ENCODE measurements around the gene DUSP7. TPM values are rescaled to one million over a fixed set of nuclear protein-coding genes. Genes with fewer than 3 reads are reported as not detected.

The DUSP7 gene
- polyA plus RNA-seq, 3 donors: 2.8 to 36.8 (median 3.9) TPM

GRCh38 chr3:52086976-52087663 is 30.7 kb upstream of the DUSP7 start:
- DNase-seq: peak in 2 of 3 donors; percentile 54 to 62
- Histone ChIP-seq H3K4me3 (replicated peaks in 1 of 3; ENCODE audit: low read depth in 2 of 3, low read length in 3 of 3) (peak overlapping the region in 1 of 3 experiments; percentile 12), H3K27ac (ENCODE audit: low read depth in 1 of 2, low read length in 2 of 2) (peak overlapping the region; percentile 84 to 86), H3K9ac (ENCODE audit: insufficient read depth, low read length, poor library complexity, severe bottlenecking) (peak overlapping the region; percentile 24), H3K36me3 (replicated peaks in 1 of 2; ENCODE audit: control insufficient read depth in 1 of 2, insufficient read depth in 2 of 2, low read length in 2 of 2) (no peaks in the 10 kb centered on the region), H3K9me3 (replicated peaks in 1 of 2; ENCODE audit: control insufficient read depth in 1 of 2, insufficient read depth in 1 of 2, low read length in 2 of 2) (no peaks in the 10 kb centered on the region), H4K20me1 (ENCODE audit: insufficient read depth, low read length) (no peaks in the 10 kb centered on the region), H2AFZ (ENCODE audit: insufficient read depth, low read depth, low read length, poor library complexity, severe bottlenecking) (peak overlapping the region; percentile 64), H3K4me1 (ENCODE audit: control insufficient read depth in 1 of 2, insufficient read depth in 2 of 2, low read length in 2 of 2) (peaks cover 42 to 50% of the 10 kb centered on the region in 2 donors), H3K79me2 (ENCODE audit: insufficient read depth, low read length) (no peaks in the 10 kb centered on the region), H3K4me2 (replicated peaks; ENCODE audit: extremely low read depth, low read length, poor library complexity, severe bottlenecking) (no peak overlapping the region), H3K27me3 (ENCODE audit: control insufficient read depth in 2 of 2, insufficient read depth in 2 of 2, low read length in 2 of 2) (no peaks in the 10 kb centered on the region)
- peak overlapping the region in 1 of 2 donors; percentile 66 for H3K4me3 Mint-ChIP-seq
- 100% methylated on average over 1 of the region's 8 CpGs for WGBS (ENCODE audit: insufficient coverage)
- H3K9me3 Mint-ChIP-seq: no peaks in the 10 kb centered on the region
- TF ChIP-seq, protein P1, sequence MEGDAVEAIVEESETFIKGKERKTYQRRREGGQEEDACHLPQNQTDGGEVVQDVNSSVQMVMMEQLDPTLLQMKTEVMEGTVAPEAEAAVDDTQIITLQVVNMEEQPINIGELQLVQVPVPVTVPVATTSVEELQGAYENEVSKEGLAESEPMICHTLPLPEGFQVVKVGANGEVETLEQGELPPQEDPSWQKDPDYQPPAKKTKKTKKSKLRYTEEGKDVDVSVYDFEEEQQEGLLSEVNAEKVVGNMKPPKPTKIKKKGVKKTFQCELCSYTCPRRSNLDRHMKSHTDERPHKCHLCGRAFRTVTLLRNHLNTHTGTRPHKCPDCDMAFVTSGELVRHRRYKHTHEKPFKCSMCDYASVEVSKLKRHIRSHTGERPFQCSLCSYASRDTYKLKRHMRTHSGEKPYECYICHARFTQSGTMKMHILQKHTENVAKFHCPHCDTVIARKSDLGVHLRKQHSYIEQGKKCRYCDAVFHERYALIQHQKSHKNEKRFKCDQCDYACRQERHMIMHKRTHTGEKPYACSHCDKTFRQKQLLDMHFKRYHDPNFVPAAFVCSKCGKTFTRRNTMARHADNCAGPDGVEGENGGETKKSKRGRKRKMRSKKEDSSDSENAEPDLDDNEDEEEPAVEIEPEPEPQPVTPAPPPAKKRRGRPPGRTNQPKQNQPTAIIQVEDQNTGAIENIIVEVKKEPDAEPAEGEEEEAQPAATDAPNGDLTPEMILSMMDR (IDR thresholded peaks at IDR 0.05): no peak
- peaks cover 48% of the 10 kb centered on the region for H3K4me1 Mint-ChIP-seq
- H3K36me3 Mint-ChIP-seq: peaks cover 12 to 24% of the 10 kb centered on the region in 2 donors
- intact Hi-C loops (cut with micrococcal nuclease): no loop called here
- H3K27ac Mint-ChIP-seq: peak overlapping the region; percentile 78 to 95 (median 91)
- H3K27me3 Mint-ChIP-seq (ENCODE audit: low read depth in 3 of 3): no peaks in the 10 kb centered on the region

GRCh38 chr3:52086461-52086860 is 30.1 kb upstream of the DUSP7 start:
- 88% methylated on average over 5 of the region's 6 CpGs for WGBS (ENCODE audit: insufficient coverage)
- TF ChIP-seq, protein P1 (IDR thresholded peaks at IDR 0.05): no peak
- Mint-ChIP-seq H3K4me3 (no peak overlapping the region), H3K27ac (peak overlapping the region in 6 of 7 donors; percentile 78 to 92 (median 88)), H3K36me3 (peaks cover 7 to 24% of the 10 kb centered on the region in 2 donors), H3K27me3 (ENCODE audit: low read depth in 3 of 3) (no peaks in the 10 kb centered on the region), H3K4me1 (peaks cover 48% of the 10 kb centered on the region), H3K9me3 (no peaks in the 10 kb centered on the region)
- H3K27ac ChIP-seq (ENCODE audit: low read depth in 1 of 2, low read length in 2 of 2): peak overlapping the region; percentile 84 to 86
- intact Hi-C loops (cut with micrococcal nuclease): no loop called here
- no peaks in the 10 kb centered on the region for H3K27me3 ChIP-seq (ENCODE audit: control insufficient read depth in 2 of 2, insufficient read depth in 2 of 2, low read length in 2 of 2)
- no peaks in the 10 kb centered on the region for H4K20me1 ChIP-seq (ENCODE audit: insufficient read depth, low read length)
- H3K36me3 ChIP-seq (replicated peaks in 1 of 2; ENCODE audit: control insufficient read depth in 1 of 2, insufficient read depth in 2 of 2, low read length in 2 of 2): no peaks in the 10 kb centered on the region
- no peaks in the 10 kb centered on the region for H3K79me2 ChIP-seq (ENCODE audit: insufficient read depth, low read length)
- H3K9me3 ChIP-seq (replicated peaks in 1 of 2; ENCODE audit: control insufficient read depth in 1 of 2, insufficient read depth in 1 of 2, low read length in 2 of 2): no peaks in the 10 kb centered on the region
- peak overlapping the region; percentile 24 for H3K9ac ChIP-seq (ENCODE audit: insufficient read depth, low read length, poor library complexity, severe bottlenecking)
- H3K4me3 ChIP-seq (replicated peaks in 1 of 3; ENCODE audit: low read depth in 2 of 3, low read length in 3 of 3): peak overlapping the region in 1 of 3 experiments; percentile 12
- no peak overlapping the region for H3K4me2 ChIP-seq (replicated peaks; ENCODE audit: extremely low read depth, low read length, poor library complexity, severe bottlenecking)
- DNase-seq: no peak
- H3K4me1 ChIP-seq (ENCODE audit: control insufficient read depth in 1 of 2, insufficient read depth in 2 of 2, low read length in 2 of 2): peaks cover 42 to 50% of the 10 kb centered on the region in 2 donors
- peak overlapping the region; percentile 64 for H2AFZ ChIP-seq (ENCODE audit: insufficient read depth, low read depth, low read length, poor library complexity, severe bottlenecking)
